GM13977 (cell line): Measurements from ENCODE around the gene BNC2.

Experiments used
- DNase-seq: peaks from one replicate; pipeline ENCODE4 v3.0.0; 2012; ENCODE audit warnings: low spot score
- in situ Hi-C: fragments of 300-500 bp; cut with MboI; formaldehyde crosslinking; loops from one replicate; pipeline ENCODE4 v1.12.0; 2022; ENCODE audit warnings: low sequenced_read_pairs, low pct_unique_long_range_greater_than_20kb, mixed read lengths, inconsistent platforms; ENCODE audit not compliant: unreplicated experiment
- TF ChIP-seq, protein P1 (sequence below): IDR thresholded peaks from 2 replicates; pipeline ENCODE4 v1.5.1; 2012; ENCODE audit warnings: mild to moderate bottlenecking, control low read depth; ENCODE audit not compliant: insufficient read depth; ENCODE audit errors: extremely low read depth, missing control alignments

BNC2 gene

DNA sequence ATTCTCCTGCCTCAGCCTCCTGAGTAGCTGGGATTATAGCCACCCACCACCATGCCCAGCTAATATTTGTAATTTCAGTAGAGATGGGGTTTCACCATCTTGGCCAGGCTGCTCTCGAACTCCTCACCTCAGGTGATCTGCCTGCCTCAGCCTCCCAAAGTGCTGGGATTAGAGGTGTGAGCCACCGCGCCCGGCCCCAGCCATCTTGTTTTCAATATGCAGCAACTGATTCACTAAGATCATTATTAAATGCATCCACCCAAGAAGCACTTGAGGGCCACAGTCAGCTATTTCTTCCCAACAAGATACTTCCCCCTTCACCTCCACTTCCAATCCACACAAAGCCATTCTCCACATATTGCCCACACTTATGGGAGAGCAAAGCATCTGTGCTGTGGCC lies 115.8 kb downstream of the BNC2 start:
- in situ Hi-C loops: no loop called here
- TF ChIP-seq, protein P1, sequence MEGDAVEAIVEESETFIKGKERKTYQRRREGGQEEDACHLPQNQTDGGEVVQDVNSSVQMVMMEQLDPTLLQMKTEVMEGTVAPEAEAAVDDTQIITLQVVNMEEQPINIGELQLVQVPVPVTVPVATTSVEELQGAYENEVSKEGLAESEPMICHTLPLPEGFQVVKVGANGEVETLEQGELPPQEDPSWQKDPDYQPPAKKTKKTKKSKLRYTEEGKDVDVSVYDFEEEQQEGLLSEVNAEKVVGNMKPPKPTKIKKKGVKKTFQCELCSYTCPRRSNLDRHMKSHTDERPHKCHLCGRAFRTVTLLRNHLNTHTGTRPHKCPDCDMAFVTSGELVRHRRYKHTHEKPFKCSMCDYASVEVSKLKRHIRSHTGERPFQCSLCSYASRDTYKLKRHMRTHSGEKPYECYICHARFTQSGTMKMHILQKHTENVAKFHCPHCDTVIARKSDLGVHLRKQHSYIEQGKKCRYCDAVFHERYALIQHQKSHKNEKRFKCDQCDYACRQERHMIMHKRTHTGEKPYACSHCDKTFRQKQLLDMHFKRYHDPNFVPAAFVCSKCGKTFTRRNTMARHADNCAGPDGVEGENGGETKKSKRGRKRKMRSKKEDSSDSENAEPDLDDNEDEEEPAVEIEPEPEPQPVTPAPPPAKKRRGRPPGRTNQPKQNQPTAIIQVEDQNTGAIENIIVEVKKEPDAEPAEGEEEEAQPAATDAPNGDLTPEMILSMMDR: no peak
- DNase-seq: no peak

DNA sequence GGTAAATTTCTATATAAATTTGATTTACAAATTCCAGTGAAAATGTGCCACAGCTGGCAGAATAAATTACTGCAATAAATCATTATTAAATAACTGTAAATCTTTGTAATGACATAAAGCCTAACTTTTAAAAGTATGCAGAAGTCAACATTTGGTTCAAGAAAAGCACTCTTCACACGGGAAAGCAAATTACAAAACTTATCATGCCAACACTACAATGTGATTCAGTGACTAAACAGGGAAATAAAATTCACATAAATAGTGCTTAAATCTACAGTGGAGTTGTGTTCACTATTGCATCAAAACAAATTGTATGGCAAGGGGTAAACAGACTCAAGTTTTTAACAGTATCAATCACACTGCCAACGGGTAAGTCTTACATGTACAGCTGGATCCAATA lies 117.2 kb downstream of the BNC2 start:
- DNase-seq: no peak
- TF ChIP-seq, protein P1: no peak
- in situ Hi-C loops: no loop called here

DNA sequence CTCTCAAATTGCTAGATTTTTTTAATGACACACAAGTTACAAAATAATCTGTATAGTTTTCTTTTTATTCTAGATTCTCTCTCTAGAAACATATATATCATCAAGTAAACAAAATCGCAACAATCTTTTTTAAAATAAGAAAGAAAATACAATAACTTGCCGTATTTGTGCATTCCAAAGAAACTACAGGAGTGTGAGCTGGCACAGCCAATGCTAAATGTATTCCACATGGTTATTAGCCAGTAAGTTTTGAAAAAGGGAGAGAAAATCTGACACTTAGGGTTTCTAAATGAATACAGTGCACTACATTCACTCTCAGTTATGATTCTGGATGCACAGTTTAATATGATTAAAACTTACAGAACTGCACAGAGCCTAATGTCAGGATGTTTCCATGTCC lies 117.9 kb downstream of the BNC2 start:
- TF ChIP-seq, protein P1: no peak
- no peak for DNase-seq
- in situ Hi-C loops: no loop called here

DNA sequence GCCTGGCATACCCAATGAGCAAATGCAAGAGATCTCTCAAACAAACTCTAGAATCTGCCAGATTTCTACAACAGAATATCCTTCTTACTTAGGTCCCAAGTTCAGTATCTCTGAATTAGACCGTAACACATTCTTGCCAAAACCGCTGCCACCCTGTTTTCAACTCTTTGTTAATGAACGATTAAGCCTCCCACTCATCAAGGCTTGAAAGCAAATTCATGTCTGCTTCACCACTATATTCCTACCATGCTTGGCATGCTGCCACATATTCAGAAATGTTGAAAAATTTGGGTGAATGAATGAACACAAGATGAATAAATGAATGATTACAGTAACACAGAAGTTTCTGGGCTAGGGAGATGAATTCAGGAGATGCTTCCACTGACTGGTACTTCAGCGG lies 119.9 kb downstream of the BNC2 start:
- no peak for DNase-seq
- TF ChIP-seq, protein P1: no peak
- in situ Hi-C loops: no loop called here

DNA sequence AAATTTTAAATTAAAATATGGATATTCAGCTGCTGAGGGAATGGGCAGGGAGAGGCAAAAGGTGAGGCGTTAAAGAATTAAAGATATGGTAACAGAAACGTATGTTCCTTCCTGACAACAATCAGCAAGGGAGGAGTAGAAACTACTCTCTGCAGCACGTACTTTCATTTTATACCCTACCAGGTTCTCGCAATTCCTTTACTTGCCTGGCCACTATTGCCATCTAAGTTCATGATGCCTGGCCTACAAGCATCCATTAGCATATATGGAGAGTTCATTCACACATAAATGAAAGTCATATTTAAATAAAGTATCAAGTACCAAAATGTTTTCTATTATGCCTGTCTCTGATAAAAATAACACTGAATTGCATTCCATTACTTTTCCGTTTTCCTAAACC lies 125.1 kb downstream of the BNC2 start:
- TF ChIP-seq, protein P1: no peak
- in situ Hi-C loops: no loop called here

DNA sequence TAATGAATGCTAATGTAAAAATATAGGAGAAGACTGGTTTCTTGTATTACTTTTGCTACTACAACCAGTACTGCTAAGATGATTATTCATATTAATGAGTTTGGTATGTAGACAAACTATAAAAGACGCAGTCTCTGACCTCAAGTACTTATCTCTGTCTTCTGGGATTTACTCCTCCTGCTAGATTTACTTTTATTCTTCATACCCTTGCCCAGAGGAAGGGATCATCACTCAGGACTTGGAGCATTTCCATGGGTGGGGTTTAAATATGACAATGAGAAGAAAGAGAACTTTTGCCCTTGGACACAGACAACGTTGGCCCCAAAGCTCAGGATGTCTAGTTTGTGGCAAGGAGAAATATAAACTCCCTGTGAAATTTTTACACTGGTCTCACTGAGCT lies 126.1 kb downstream of the BNC2 start:
- TF ChIP-seq, protein P1: no peak
- in situ Hi-C loops: no loop called here
- no peak for DNase-seq

More for the DNA sequence above, 125.1 kb downstream of the BNC2 start:
- no peak for DNase-seq

DNA sequence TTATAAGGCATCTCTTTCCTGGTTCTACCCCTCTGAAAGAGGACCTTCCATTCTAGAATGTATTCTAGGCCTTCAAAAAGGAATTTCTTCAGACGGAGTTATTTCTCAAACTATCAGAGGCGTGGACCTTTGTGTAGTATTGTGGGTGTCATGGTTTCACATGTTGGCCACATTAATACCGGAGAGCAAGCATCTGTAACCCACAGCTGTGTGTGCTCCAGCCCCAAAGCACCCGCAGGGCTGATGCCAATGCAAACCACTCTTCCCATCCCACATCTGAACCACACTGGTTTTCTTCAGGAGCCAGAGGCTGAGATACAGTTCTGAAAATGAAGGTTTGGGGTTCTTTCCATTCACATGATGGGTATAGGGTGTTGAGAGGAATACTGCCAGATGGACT lies 127.1 kb downstream of the BNC2 start:
- TF ChIP-seq, protein P1: no peak
- in situ Hi-C loops: no loop called here
- no peak for DNase-seq
